Measurements from ENCODE around the gene LPP.

LPP gene

DNA sequence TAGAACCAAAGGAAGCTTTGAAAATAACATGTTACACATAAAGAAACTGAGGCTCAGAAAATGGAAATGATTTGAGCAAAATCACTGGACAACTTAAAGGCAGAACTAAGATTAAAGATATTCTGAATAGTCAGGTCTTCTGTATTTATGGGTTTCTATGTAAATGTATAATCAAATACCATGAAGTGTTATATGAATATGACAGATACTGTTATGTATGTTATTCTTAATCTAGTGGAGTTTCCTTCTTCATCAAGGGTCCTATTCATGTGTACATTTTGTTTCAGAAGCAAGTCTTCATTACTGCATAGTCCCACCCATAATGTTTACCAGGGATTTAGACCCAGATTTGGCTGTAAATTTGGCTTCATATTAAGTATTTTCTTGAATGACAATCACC lies 547.0 kb downstream of the LPP start:
- TF ChIP-seq, protein P1, sequence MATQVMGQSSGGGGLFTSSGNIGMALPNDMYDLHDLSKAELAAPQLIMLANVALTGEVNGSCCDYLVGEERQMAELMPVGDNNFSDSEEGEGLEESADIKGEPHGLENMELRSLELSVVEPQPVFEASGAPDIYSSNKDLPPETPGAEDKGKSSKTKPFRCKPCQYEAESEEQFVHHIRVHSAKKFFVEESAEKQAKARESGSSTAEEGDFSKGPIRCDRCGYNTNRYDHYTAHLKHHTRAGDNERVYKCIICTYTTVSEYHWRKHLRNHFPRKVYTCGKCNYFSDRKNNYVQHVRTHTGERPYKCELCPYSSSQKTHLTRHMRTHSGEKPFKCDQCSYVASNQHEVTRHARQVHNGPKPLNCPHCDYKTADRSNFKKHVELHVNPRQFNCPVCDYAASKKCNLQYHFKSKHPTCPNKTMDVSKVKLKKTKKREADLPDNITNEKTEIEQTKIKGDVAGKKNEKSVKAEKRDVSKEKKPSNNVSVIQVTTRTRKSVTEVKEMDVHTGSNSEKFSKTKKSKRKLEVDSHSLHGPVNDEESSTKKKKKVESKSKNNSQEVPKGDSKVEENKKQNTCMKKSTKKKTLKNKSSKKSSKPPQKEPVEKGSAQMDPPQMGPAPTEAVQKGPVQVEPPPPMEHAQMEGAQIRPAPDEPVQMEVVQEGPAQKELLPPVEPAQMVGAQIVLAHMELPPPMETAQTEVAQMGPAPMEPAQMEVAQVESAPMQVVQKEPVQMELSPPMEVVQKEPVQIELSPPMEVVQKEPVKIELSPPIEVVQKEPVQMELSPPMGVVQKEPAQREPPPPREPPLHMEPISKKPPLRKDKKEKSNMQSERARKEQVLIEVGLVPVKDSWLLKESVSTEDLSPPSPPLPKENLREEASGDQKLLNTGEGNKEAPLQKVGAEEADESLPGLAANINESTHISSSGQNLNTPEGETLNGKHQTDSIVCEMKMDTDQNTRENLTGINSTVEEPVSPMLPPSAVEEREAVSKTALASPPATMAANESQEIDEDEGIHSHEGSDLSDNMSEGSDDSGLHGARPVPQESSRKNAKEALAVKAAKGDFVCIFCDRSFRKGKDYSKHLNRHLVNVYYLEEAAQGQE (IDR thresholded peaks at IDR 0.05; ENCODE audit: insufficient read depth in 1 of 2, low read depth in 2 of 2, low read length in 2 of 2) = no peak
- TF ChIP-seq FOXP2 (optimal IDR thresholded peaks at IDR 0.05; ENCODE audit: borderline replicate concordance, extremely low read depth, extremely low read length, insufficient read depth) (no peak), TAF1 (IDR thresholded peaks at IDR 0.05; ENCODE audit: borderline replicate concordance, insufficient read depth, low read length) (no peak), POLR2AphosphoS5 (IDR thresholded peaks at IDR 0.05; ENCODE audit: low read depth, low read length) (no peak), SIN3A (IDR thresholded peaks at IDR 0.05; ENCODE audit: borderline replicate concordance, insufficient read depth, low read length) (no peak)

DNA sequence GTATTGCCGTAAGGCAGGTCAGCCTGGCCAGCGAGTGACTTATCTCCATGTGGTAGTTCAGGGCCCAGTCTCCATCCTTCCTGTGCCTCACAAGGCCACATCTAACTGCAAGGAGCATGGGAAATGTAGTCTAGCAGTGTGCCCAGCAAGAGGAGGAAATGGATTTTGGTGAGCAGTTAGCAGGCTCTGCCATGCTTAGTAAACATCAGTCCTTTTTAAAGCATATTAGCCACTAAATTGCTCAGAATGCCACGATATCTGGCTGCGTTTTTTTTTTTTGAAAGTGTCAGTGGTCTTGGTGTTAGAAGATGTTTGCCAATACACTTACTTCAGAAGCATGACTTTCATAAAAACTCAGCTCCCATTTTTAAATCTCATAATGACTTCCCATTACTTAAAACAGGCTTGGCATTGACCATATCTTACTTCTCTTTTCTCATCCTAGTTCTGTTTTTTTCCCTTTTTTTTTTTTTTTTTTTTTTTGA lies 547.6 kb downstream of the LPP start:
- no peak for TF ChIP-seq SIN3A (IDR thresholded peaks at IDR 0.05; ENCODE audit: borderline replicate concordance, insufficient read depth, low read length)
- no peak for TF ChIP-seq TAF1 (IDR thresholded peaks at IDR 0.05; ENCODE audit: borderline replicate concordance, insufficient read depth, low read length)
- TF ChIP-seq POLR2AphosphoS5 (IDR thresholded peaks at IDR 0.05; ENCODE audit: low read depth, low read length) = no peak
- TF ChIP-seq, protein P1 (IDR thresholded peaks at IDR 0.05; ENCODE audit: insufficient read depth in 1 of 2, low read depth in 2 of 2, low read length in 2 of 2) = no peak
- TF ChIP-seq FOXP2 (optimal IDR thresholded peaks at IDR 0.05; ENCODE audit: borderline replicate concordance, extremely low read depth, extremely low read length, insufficient read depth) = no peak

DNA sequence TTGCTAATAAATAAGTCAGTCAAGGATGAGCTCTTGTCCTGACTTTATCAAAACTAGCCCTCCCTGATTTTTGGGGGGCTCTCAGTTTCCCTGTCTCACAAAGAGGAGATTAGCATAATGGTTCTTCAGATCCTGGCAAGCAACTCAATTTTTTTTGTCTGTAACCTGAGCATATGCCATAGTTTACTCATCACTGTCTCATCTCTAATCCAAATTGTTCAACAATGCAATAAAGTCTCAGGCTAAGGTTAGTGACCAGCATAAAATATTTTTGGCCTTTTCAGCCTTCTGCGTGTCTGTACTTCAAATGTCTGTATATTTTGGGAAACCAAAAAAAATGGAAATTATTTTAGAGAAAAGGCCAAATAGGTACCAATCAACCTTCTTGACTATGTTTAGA lies 552.2 kb downstream of the LPP start:
- TF ChIP-seq FOXP2 (optimal IDR thresholded peaks at IDR 0.05; ENCODE audit: borderline replicate concordance, extremely low read depth, extremely low read length, insufficient read depth) = no peak
- no peak for TF ChIP-seq SIN3A (IDR thresholded peaks at IDR 0.05; ENCODE audit: borderline replicate concordance, insufficient read depth, low read length)
- no peak for TF ChIP-seq POLR2AphosphoS5 (IDR thresholded peaks at IDR 0.05; ENCODE audit: low read depth, low read length)
- TF ChIP-seq TAF1 (IDR thresholded peaks at IDR 0.05; ENCODE audit: borderline replicate concordance, insufficient read depth, low read length) = no peak
- TF ChIP-seq, protein P1 (IDR thresholded peaks at IDR 0.05; ENCODE audit: insufficient read depth in 1 of 2, low read depth in 2 of 2, low read length in 2 of 2) = no peak

DNA sequence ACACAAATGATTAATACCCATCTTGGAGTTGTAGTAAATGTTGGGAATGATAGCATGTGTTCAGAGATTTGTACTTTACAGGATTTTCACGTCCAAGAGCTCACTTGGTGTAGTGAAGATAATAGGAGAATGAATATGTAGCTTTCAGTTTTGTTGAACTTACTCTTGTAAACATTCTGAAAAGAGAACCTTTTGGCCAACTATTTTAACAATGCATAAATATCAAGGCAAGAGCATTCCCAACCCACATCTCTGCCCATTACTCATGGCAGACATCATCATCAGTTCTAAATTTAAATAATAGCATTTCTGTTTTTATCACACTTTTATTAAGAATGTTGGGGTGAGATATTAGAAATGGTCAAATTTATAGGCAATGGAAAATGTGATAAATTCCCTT lies 552.6 kb downstream of the LPP start:
- TF ChIP-seq TAF1 (IDR thresholded peaks at IDR 0.05; ENCODE audit: borderline replicate concordance, insufficient read depth, low read length) = no peak
- no peak for TF ChIP-seq FOXP2 (optimal IDR thresholded peaks at IDR 0.05; ENCODE audit: borderline replicate concordance, extremely low read depth, extremely low read length, insufficient read depth)
- no peak for TF ChIP-seq POLR2AphosphoS5 (IDR thresholded peaks at IDR 0.05; ENCODE audit: low read depth, low read length)
- TF ChIP-seq, protein P1 (IDR thresholded peaks at IDR 0.05; ENCODE audit: insufficient read depth in 1 of 2, low read depth in 2 of 2, low read length in 2 of 2) = no peak
- TF ChIP-seq SIN3A (IDR thresholded peaks at IDR 0.05; ENCODE audit: borderline replicate concordance, insufficient read depth, low read length) = no peak
